Measurements from ENCODE around the gene ZNRF1. TPM values are rescaled to one million over a fixed set of nuclear protein-coding genes. Genes with fewer than 3 reads are reported as not detected.

ZNRF1 gene
- total and polyA plus RNA-seq, 3 donors from 2014 or later = 51.8 to 93.0 (median 90.4) TPM

- no peak overlapping the region for H3K27ac ChIP-seq
- no peak for DNase-seq
- H3K36me3 ChIP-seq (ENCODE audit: low read depth, missing control alignments) = no peaks in the 10 kb centered on the region
- H3K9me3 ChIP-seq = no peaks in the 10 kb centered on the region
- H3K4me1 ChIP-seq = peaks cover 3% of the 10 kb centered on the region
- intact Hi-C loops (cut with DNase I; ENCODE audit: low total_unique reads) = no loop called here
- H3K4me3 ChIP-seq = no peak overlapping the region
- H3K27me3 ChIP-seq = no peaks in the 10 kb centered on the region
- no peak for TF ChIP-seq POLR2A (IDR thresholded peaks at IDR 0.05)
- TF ChIP-seq CTCF (IDR thresholded peaks at IDR 0.05) = no peak
- 80 to 81% methylated on average over 6 of the region's 6 CpGs for WGBS, 2 donors
Measured at GRCh38 chr16:75118943-75119539, 120.2 kb downstream of the ZNRF1 start.

DNA sequence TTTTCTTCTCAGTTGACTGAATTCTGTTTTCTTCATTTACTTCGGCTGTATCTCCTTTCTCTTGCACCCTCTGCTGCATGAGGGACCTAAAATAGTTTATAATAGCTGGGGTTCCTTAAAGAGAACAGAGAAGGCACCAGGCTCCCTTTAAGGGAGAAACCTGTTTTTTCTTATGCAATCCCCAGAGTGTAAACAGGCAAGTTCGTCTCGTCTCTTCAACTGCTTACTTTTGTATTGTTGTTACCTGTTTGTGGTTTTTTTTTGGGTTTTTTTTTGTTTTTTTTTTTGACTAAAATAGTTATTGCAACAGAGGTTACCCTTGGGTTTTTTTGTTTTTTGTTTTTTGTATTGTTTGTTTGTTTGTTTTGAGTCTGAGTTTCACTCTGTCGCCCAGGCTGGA lies 121.4 kb downstream of the ZNRF1 start:
- no peak for DNase-seq
- H3K4me1 ChIP-seq = peaks cover 3% of the 10 kb centered on the region
- no peaks in the 10 kb centered on the region for H3K36me3 ChIP-seq (ENCODE audit: low read depth, missing control alignments)
- H3K27me3 ChIP-seq = no peaks in the 10 kb centered on the region
- TF ChIP-seq POLR2A (IDR thresholded peaks at IDR 0.05) (no peak), CTCF (IDR thresholded peaks at IDR 0.05) (no peak)
- intact Hi-C loops (cut with DNase I; ENCODE audit: low total_unique reads) = no loop called here
- H3K9me3 ChIP-seq = no peaks in the 10 kb centered on the region
- H3K27ac ChIP-seq = no peak overlapping the region
- 74 to 80% methylated on average over 4 of the region's 4 CpGs for WGBS, 2 donors
- H3K4me3 ChIP-seq = no peak overlapping the region

DNA sequence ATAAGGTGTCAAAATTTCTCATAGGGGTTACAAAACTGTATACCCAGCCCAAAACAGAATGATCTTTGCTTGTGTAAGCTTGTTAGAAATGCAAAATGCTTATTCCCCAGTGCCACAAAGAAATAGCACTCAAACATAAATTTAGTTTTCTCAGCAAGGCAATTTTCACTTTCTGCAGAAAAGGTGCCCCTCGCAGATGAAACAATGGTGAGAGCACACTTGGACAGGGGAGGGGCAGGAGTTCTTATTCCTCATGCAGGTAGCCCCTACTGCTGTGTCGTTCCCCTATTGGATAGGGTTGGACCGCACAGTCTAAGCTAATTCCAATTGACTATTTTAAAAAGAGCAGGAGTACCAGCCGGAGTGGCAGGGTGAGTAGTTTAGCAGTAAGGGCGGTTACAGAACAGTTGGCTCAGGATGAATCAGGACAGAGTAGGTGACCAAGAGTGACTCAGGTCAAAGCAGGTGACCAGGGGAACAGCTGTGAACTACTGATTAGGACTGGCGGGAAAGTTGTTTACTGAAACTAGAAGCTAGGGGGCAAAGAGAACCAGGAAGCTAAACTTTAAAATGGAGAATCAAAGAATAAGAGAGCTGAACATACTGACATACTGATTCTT lies 123.2 kb downstream of the ZNRF1 start:
- H3K9me3 ChIP-seq = no peaks in the 10 kb centered on the region
- H3K4me1 ChIP-seq = no peaks in the 10 kb centered on the region
- TF ChIP-seq POLR2A (IDR thresholded peaks at IDR 0.05) = no peak
- no peak for TF ChIP-seq CTCF (IDR thresholded peaks at IDR 0.05)
- WGBS, 2 donors = 95 to 97% methylated on average over 6 of the region's 6 CpGs
- no peak overlapping the region for H3K27ac ChIP-seq
- intact Hi-C loops (cut with DNase I; ENCODE audit: low total_unique reads) = no loop called here
- H3K36me3 ChIP-seq (ENCODE audit: low read depth, missing control alignments) = no peaks in the 10 kb centered on the region
- no peak for DNase-seq
- H3K27me3 ChIP-seq = no peaks in the 10 kb centered on the region
- no peak overlapping the region for H3K4me3 ChIP-seq

DNA sequence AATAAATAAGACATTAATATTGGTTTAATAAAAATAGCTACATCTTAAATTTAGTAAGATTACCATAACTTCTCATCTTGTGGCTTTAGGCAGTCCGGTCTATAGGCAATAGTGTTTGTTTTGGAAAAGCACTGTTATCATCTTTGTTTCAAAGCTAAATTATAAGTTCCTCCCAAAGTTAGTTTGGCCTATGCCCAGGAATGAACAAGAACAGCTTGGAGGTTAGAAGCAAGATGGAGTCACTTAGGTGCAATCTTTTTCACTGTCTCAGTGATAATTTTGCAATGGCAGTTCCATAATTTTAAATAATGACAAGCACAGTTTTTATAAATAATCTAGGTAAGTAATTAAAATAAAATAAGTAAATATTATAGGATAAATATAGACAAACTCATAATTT lies 123.8 kb downstream of the ZNRF1 start:
- Histone ChIP-seq H3K9me3 (no peaks in the 10 kb centered on the region), H3K4me3 (no peak overlapping the region), H3K27me3 (no peaks in the 10 kb centered on the region), H3K4me1 (no peaks in the 10 kb centered on the region), H3K27ac (no peak overlapping the region), H3K36me3 (ENCODE audit: low read depth, missing control alignments) (no peaks in the 10 kb centered on the region)
- intact Hi-C loops (cut with DNase I; ENCODE audit: low total_unique reads) = no loop called here
- DNase-seq = no peak
- WGBS, 2 donors = 89 to 92% methylated on average over 1 of the region's 1 CpG
- TF ChIP-seq POLR2A (IDR thresholded peaks at IDR 0.05) = no peak
- no peak for TF ChIP-seq CTCF (IDR thresholded peaks at IDR 0.05)

All from testis (tissue), 3 donors.